HUDEP-2 (cell line): ENCODE results near the gene LLGL1.

Experiments used
- DNase-seq, 76 experiments: peaks; one replicate each; lab custom pipeline; 2025; ENCODE audit not compliant: unreplicated experiment in 76 of 76; lab: John Stamatoyannopoulos, UW

Gene LLGL1

GRCh38 chr17:18250259-18250658, 24.8 kb downstream of the LLGL1 start:
- DNase-seq, result no peak

- no peak for DNase-seq
Measured at GRCh38 chr17:18250708-18251107, 25.3 kb downstream of the LLGL1 start.

- DNase-seq, result no peak
Measured at GRCh38 chr17:18251204-18251603, 25.8 kb downstream of the LLGL1 start.

DNA sequence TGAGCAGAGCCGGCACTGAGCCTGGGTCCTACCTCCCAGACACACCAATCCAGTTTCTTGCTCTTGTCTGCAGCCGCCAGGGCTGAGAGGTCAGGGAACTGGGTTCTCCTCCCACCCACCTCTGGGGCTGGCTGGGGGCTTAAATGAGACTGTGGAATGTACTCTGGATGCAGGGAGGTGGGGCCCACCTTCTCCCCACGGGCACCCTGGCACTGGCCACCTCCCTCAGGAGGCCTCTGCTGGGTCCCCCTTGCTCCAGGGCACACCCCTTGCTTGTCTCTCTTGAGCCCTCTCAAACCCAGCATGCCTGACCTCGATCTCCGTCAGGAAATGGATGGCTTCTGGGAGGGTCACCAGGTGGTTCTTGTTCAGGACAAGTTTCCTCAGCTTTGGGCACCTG, 26.7 kb downstream of the LLGL1 start:
- DNase-seq, result no peak

GRCh38 chr17:18253187-18253884, 27.9 kb downstream of the LLGL1 start:
- DNase-seq, result no peak

DNA sequence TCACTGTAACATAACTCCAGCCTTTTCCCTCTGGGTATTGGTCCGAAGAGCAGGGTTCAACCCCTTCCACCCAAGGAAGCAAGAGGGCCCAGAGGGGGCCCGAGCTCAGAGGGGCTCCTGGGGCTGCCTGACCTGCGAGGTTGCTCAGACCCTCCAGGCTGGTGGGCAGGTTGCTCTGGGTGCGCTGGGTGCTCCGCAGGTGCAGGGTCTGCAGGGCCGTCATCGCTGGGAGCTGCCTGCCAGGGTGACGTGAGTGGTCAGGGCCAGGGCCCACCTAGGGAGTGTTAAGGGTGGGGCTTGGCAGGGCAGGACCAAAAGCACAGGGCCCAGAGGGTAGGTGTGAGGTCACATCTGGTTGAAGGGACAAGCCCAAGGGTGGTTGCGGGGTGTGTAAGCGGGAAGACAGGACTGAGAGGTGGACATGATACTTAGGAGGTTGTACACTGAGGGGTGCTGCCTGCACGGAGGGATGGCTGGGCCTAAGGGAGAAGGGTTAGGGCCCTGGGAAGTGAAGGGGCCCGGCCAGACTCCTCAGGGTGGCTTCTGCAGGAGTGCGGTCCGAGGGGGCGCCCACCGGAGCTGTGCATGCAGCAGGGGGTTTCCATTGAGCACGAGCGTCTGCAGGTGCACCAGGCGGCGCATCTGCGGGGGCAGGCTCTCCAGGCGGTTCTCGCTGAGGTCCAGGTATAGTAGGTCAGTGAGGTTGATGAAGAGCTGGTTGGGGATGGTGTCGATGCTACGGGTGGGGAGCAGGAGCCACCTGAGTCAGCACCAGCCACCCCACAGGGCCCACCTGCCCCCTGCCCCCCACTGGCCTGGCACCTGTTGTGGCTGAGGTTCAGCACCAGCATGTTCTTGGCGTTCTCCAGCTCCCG, 28.7 kb downstream of the LLGL1 start:
- no peak for DNase-seq

DNA sequence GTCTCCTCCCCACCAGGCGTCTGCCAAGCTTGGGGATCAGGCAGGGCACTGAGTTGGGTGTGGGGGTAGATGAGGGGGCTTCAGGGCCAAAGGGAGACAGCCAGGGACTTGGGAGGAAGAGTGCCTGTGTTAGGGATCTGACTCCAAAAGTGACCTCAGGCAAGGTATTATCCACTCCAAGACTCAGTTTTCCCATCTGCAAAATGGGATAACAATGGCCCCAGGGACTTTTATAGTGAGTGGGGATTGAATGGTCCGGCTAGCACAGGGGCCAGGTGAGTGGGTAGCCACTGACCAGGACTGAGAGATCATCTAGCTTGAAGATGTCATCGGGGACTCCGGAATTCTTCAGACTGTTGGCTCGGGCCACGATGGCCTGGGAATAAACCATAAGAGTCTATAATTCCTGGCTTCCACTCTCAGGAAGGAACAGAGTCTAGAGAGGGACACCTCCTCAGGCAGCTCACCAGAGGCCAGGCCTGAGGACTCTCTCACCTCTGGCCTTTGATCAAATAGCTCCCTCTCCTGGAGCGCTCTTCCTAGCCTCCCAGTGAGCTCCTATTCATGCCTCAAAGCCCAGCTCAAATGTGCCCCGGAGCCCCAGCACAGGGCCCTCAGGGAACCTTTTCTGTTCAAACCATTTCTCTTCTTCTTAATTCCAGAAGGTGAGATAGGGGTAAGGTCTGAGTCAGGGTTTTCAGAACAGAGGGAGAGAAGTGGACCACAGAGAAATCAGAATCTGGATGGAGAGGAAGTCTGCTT, 29.6 kb downstream of the LLGL1 start:
- peak in 1 of 76 experiments; percentile 1 for DNase-seq

DNA sequence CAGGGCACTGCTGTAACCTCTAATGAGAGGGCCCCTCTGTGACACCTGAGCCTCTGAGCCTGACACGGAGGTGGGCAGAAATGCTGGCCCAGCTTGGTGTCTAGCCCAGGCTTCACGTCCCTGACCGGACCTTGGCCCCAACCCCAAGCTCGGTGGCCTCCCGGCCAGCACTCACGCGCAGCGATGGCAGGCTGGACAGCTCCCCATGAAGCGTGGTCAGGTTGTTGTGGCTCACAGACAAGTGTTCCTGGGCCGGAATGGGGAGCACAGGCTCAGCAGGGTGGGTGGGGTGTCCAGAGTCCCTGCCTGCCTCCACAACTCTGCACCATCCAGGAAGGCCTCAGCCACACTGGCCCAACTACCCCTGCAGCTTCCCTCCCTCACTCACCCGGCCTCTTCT, 30.9 kb downstream of the LLGL1 start:
- DNase-seq, result no peak

DNA sequence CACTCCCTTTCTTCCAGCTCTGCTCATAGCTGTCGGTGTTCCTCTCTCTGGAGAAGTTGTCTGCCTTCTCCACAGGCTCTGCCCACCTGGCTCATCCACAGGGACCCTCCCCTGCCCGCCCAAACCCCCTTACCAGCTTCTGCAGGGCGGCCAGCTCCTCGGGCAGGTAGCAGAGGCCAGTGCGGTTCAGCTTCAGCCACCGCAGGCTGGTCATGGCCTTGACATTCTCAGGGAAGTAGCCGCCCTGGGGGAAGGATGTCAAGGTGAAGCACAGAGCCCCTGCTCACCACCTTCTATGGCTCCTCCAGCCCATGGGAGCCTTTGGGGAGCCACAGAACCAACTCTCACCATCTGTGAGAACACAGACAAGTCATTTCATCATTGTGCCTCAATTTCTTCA, 31.3 kb downstream of the LLGL1 start:
- no peak for DNase-seq

DNA sequence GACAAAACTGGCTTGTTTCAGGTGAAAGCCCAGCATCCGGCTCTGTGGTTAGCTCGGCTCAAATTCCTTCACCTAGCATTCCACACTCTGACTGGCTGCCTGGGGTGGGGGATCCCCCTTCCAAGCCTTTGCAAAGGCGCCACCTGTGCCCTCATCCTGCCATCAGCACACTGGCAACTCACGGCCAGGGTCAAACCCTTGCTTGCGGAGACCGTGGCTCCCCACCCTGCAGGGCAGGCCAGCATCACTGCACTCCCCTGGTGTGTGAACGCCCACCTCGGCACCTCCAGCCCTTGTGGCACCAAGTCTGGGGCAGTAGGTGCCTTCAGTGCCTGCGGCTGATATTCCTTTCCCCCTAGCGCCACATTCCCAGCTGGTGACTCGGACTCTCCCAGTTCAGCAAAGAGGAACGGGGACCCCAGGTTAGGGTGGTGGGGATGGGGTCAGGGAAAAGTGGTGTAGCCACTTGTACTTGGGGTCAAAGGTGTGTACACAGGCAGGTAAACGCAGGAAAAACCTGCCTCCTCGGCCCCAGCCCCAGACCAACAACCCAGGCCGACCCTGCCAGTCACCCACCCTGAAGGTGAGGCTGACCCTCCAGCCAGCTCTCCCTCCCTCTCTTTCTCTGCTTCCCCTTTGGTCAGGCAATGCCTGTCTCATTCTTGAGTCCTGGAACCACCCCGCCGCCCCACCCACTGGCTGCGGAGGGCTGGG, 32.0 kb downstream of the LLGL1 start:
- peak in 4 of 76 experiments; percentile 45 to 60 (median 56) for DNase-seq

DNA sequence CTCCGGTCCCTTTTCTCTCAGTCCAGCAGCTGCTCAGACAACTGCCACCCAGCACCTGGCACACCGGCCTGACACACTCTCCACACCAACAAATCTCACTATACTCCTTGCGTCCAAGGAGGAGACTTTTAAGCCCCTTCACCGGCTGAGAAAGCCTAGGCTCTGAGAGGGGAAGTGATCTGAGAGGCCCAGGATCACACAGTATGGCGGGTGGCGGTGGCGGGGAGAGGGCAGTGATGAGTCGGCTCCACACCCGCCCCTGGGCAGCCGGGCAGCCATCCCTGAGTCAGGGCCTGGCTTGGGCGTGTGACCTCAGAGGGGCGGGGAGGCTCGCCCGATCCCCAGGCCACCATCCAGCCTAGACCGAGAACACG, 32.5 kb downstream of the LLGL1 start:
- peak in 66 of 76 experiments; percentile 9 to 71 (median 52) for DNase-seq

GRCh38 chr17:18258356-18259038, 33.1 kb downstream of the LLGL1 start, which contains the start of gene FLII:
Gene FLII, minus strand, starts transcription at chr17:18258738. Its CDS starts 48 bp downstream, at chr17:18258690.
- DNase-seq, result peak in 30 of 76 experiments; percentile 9 to 59 (median 36)

GRCh38 chr17:18259621-18260331, 34.3 kb downstream of the LLGL1 start:
- no peak for DNase-seq

GRCh38 chr17:18260332-18261145, 35.1 kb downstream of the LLGL1 start, which contains the start of gene MIEF2:
Gene MIEF2, plus strand, starts transcription at chr17:18260662. Its CDS starts 2,059 bp downstream, at chr17:18262721.
- DNase-seq, result peak in 74 of 76 experiments; percentile 55 to 93 (median 86)

- DNase-seq, result peak in 18 of 76 experiments; percentile 11 to 38 (median 20)
Measured at GRCh38 chr17:18261146-18261515, 35.7 kb downstream of the LLGL1 start.

DNA sequence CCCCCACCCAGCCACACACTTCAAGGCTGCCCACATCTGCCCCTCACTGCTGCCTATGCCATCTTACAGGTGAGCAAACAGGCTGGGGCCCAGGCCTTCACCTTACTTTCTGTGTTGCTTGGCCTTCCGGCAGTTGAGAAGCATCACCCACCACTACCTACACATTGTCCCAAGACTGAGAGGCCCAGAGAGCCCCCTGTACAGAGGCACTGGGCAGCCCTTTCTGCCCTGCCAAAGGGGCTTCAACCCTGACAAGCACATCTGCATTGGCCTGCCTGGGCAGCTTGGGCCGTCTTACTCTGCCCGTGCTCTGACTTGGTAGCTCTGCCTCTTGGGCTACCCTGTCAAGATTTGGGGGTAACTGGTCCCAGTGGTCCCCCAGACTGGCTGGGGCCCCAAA, 36.2 kb downstream of the LLGL1 start:
- no peak for DNase-seq

DNA sequence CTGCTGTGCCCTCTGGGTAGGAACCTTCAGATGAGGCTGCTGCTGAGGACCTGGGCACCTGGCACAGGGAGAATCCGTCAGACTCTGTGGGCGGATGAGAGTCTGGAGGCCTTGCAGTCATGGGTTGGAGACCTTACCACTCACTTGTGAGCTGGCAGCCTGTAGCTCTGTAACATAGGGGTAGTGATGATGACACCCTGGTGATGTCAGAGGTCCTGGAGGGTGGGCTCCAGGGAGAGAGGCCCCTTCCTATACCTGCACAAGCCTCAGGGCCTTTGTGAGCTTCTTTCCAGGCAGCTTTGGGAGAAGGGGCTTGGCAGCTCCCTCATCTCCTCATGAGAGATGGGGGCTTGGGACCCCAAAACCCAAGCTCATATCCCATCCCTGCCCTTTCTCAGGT, 36.7 kb downstream of the LLGL1 start:
- no peak for DNase-seq

GRCh38 chr17:18262641-18263040, 37.2 kb downstream of the LLGL1 start:
- DNase-seq, result no peak
